ENCODE data around the gene CAMK1G.

CAMK1G gene

DNA sequence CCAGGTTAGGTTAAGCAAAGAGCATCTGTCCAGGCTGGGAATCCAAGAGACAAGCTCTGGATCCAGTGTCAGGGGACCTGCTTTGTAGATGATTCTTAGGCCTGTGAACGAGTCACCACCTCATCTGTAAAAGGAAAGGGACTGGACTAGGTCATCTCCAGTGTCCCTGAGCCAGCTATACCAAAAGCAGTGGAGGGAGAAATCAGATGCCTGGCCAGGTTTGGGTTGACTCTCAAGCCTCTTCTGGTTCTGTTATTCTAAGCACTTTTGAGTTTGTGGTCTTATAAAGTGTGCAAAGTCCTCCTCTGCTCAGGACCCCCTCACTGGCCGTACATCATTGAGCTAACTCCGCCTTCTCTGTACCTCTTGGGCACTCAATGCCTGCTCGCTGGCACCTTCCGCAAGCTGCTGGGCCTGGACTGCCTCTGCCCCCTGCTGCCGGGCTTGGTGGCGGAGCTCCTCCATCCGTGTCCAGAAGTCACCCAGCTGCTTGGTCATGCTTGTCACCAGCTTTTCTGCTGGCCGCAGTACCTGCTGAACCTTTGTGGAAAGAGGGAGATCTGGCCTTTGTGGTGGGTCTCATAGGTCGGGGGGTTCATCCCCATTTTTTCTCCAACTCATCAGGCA, 33.6 kb downstream of the CAMK1G start:
- no peak for TF ChIP-seq ZFP3 (CRISPR knock-in tag; IDR thresholded peaks at IDR 0.05)
- no peak for TF ChIP-seq BACH2 (CRISPR knock-in tag; IDR thresholded peaks at IDR 0.05; ENCODE audit: borderline replicate concordance)
- TF ChIP-seq ZNF70 (CRISPR knock-in tag; IDR thresholded peaks at IDR 0.05) = no peak
- TF ChIP-seq, protein P1, sequence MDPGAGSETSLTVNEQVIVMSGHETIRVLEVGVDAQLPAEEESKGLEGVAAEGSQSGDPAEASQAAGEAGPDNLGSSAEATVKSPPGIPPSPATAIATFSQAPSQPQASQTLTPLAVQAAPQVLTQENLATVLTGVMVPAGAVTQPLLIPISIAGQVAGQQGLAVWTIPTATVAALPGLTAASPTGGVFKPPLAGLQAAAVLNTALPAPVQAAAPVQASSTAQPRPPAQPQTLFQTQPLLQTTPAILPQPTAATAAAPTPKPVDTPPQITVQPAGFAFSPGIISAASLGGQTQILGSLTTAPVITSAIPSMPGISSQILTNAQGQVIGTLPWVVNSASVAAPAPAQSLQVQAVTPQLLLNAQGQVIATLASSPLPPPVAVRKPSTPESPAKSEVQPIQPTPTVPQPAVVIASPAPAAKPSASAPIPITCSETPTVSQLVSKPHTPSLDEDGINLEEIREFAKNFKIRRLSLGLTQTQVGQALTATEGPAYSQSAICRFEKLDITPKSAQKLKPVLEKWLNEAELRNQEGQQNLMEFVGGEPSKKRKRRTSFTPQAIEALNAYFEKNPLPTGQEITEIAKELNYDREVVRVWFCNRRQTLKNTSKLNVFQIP (CRISPR knock-in tag; IDR thresholded peaks at IDR 0.05; ENCODE audit: borderline replicate concordance, low read depth) = no peak
- no peak for TF ChIP-seq PPARA (CRISPR knock-in tag; IDR thresholded peaks at IDR 0.05; ENCODE audit: borderline replicate concordance)
- no peak for ATAC-seq

GRCh38 chr1:209617755-209618154, 34.2 kb downstream of the CAMK1G start:
- TF ChIP-seq TOX (CRISPR knock-in tag; IDR thresholded peaks at IDR 0.05; ENCODE audit: borderline replicate concordance) (no peak), RARB (CRISPR knock-in tag; IDR thresholded peaks at IDR 0.05) (no peak), PPARA (CRISPR knock-in tag; IDR thresholded peaks at IDR 0.05; ENCODE audit: borderline replicate concordance) (no peak), ISL1 (CRISPR knock-in tag; IDR thresholded peaks at IDR 0.05) (no peak), ZNF565 (CRISPR knock-in tag; conservative IDR thresholded peaks at IDR 0.05; ENCODE audit: low read depth) (no peak), ESRRG (CRISPR knock-in tag; IDR thresholded peaks at IDR 0.05) (no peak), PATZ1 (CRISPR knock-in tag; IDR thresholded peaks at IDR 0.05; ENCODE audit: borderline replicate concordance) (no peak), ARNTL (CRISPR knock-in tag; IDR thresholded peaks at IDR 0.05; ENCODE audit: borderline replicate concordance, low read depth) (no peak), SNAI2 (CRISPR knock-in tag; IDR thresholded peaks at IDR 0.05) (no peak)
- TF ChIP-seq, protein P1 (CRISPR knock-in tag; IDR thresholded peaks at IDR 0.05; ENCODE audit: borderline replicate concordance, low read depth) = no peak
- TF ChIP-seq, protein P2, sequence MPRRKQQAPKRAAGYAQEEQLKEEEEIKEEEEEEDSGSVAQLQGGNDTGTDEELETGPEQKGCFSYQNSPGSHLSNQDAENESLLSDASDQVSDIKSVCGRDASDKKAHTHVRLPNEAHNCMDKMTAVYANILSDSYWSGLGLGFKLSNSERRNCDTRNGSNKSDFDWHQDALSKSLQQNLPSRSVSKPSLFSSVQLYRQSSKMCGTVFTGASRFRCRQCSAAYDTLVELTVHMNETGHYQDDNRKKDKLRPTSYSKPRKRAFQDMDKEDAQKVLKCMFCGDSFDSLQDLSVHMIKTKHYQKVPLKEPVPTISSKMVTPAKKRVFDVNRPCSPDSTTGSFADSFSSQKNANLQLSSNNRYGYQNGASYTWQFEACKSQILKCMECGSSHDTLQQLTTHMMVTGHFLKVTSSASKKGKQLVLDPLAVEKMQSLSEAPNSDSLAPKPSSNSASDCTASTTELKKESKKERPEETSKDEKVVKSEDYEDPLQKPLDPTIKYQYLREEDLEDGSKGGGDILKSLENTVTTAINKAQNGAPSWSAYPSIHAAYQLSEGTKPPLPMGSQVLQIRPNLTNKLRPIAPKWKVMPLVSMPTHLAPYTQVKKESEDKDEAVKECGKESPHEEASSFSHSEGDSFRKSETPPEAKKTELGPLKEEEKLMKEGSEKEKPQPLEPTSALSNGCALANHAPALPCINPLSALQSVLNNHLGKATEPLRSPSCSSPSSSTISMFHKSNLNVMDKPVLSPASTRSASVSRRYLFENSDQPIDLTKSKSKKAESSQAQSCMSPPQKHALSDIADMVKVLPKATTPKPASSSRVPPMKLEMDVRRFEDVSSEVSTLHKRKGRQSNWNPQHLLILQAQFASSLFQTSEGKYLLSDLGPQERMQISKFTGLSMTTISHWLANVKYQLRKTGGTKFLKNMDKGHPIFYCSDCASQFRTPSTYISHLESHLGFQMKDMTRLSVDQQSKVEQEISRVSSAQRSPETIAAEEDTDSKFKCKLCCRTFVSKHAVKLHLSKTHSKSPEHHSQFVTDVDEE (CRISPR knock-in tag; IDR thresholded peaks at IDR 0.05) = no peak
- ATAC-seq = no peak

GRCh38 chr1:209618291-209618690, 34.8 kb downstream of the CAMK1G start:
- ATAC-seq = no peak
- TF ChIP-seq, protein P1 (CRISPR knock-in tag; IDR thresholded peaks at IDR 0.05; ENCODE audit: borderline replicate concordance, low read depth) = no peak
- no peak for TF ChIP-seq CSRNP3 (CRISPR knock-in tag; IDR thresholded peaks at IDR 0.05)
- no peak for TF ChIP-seq SNAI2 (CRISPR knock-in tag; IDR thresholded peaks at IDR 0.05)
- no peak for TF ChIP-seq CREB5 (CRISPR knock-in tag; IDR thresholded peaks at IDR 0.05; ENCODE audit: low read depth)
- TF ChIP-seq PPARA (CRISPR knock-in tag; IDR thresholded peaks at IDR 0.05; ENCODE audit: borderline replicate concordance) = no peak
- TF ChIP-seq BACH2 (CRISPR knock-in tag; IDR thresholded peaks at IDR 0.05; ENCODE audit: borderline replicate concordance) = no peak
- TF ChIP-seq OSR1 (CRISPR knock-in tag; IDR thresholded peaks at IDR 0.05) = no peak
- no peak for TF ChIP-seq ZC3H10 (CRISPR knock-in tag; IDR thresholded peaks at IDR 0.05)
- TF ChIP-seq, protein P2 (CRISPR knock-in tag; IDR thresholded peaks at IDR 0.05) = no peak
- no peak for TF ChIP-seq RARB (CRISPR knock-in tag; IDR thresholded peaks at IDR 0.05)
- no peak for TF ChIP-seq ARNTL (CRISPR knock-in tag; IDR thresholded peaks at IDR 0.05; ENCODE audit: borderline replicate concordance, low read depth)
- no peak for TF ChIP-seq GLIS3 (CRISPR knock-in tag; IDR thresholded peaks at IDR 0.05)

Data from SK-N-SH treated with all-trans-retinoic acid at 6 μM for 48 hours (cell line).